Colon (tissue), 2 donors: ENCODE measurements around the gene EFS.
"Not testable (repeated sequence)": the region's sequence is repeated elsewhere in the genome, so short reads cannot be mapped to it uniquely, and the experiment has no call there.

Experiments used
- FAIRE-seq: peaks from 2 replicates; lab custom pipeline; 2012; peaks lifted over from hg19 to GRCh38; lab: Jason Lieb, UNC
- donor health status: control.
- donor health status: control.

Gene EFS

GRCh38 chr14:23365036-23365731, at the start of gene EFS:
EFS (minus strand) TSS chr14:23365172; CDS start chr14:23365025, 147 bp downstream.
- no peak for FAIRE-seq

DNA sequence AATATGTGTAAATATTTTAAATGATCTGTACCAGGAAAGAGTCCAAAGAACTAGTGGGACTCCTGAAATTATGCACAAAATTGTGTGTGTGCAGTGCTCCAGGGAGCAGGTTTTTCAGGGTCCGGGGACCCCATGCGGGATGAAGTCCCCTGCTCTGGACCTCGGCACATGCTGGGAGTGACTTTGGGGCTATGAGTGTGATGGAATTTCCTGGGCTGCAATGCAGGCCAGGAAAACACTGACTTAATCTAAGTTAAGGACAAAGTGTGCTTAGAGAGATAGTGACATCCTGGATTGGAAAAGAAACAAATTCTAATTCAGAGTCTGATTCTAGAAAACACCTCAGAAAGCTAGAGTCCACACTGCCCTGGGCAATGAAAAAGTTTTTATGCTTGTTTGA, 49.3 kb upstream of the EFS start:
- no peak for FAIRE-seq

DNA sequence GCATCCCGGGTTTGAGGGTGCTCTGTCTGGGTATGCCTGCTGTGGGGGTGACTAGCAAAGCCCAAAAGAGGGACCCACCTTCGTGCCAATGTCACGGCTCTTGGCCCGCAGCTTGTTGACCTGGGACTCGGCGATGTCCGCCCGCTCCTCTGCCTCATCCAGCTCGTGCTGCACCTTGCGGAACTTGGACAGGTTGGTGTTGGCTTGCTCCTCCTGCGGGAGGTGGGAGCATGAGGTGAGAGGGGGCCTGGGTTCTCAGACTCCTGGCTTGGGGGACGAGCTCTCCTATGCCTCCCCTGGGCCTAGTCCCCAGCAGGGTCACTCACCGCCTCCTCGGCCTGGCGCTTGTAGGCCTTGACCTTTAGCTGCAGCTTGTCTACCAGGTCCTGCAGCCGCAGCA, 48.7 kb upstream of the EFS start:
- no peak for FAIRE-seq

- no peak for FAIRE-seq
Observed at GRCh38 chr14:23411563-23412525, 46.9 kb upstream of the EFS start.

DNA sequence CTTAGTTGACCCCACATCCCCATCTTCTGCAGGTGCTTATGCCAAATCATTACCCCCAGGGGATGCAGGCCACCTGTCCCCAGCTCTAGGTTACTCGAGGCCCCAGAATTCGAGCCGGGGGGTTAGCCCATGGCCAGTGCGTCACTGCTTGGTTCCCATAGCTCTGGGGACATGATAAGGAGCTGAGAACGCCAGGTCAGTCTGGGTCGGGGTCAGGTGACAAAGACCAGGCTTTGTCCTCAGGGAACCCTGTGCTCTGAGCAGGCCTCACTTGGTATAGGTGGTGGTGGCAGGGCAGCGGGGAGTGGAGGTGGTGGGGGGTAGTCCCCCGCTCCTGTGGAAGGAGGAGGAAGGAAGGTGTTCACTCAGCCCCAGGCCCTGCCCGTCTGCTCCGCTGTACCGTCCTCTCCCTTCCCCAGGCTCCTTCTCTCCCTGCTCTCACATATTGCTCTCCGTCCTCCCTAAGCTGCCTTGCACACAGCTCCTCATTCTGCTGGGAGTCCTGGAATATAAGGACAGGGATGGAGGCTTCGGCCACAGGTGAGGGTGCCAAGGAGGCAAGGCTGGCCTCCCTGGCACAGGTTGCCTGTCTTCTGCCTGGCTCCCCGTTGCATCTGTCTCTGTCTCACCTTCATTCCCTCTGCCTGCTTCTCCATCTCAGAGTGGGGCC, 45.1 kb upstream of the EFS start:
- no peak for FAIRE-seq

DNA sequence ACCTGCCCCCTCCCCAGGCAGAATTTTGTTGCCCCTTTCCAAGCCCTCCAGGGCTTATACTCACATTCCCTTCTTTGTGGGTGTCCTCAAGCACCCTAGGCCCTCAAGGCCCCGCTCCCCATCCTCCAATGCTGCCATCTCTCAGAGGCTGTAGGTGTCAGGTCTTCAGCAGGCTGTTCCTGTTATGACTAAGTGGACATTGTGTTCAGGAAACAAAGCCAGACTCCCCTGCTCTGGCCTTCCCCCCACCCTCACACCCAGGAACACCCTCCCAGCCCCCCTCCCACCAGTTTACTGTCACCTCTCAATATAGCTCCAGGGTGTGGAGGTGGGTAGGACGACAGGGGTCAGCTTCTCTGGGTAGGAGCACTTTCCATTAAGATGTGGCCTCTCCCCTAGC, 44.5 kb upstream of the EFS start:
- no peak for FAIRE-seq

GRCh38 chr14:23408307-23408630, 43.3 kb upstream of the EFS start:
- FAIRE-seq: no peak

- no peak for FAIRE-seq
Observed at GRCh38 chr14:23407516-23408306, 42.7 kb upstream of the EFS start, which contains the start of gene MYH6. MYH6 (minus strand) TSS chr14:23408273; CDS start chr14:23407223, 1,050 bp downstream.

- no peak for FAIRE-seq
Observed at GRCh38 chr14:23406725-23407355, 41.9 kb upstream of the EFS start.

DNA sequence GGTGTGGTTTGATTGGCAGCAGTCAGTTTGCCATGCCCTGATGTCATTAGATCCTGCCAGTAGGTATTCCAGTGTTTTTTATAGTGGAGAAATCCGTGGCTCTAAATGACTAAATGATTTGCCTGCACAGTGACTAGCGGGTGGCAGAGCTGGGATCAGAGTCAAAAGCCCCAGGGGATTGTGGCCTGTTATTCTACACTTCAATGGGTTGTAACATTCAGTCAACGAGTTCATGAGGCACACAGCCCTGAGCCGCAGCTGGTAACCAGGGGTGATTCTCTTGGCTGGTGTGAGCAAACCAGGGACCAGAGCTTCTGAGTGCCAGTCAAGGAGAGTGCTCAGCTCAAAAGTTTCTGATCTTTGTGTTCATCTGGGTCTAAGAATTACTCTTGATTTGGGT, 41.3 kb upstream of the EFS start:
- FAIRE-seq: no peak

GRCh38 chr14:23405516-23406025, 40.6 kb upstream of the EFS start:
- FAIRE-seq: no peak

DNA sequence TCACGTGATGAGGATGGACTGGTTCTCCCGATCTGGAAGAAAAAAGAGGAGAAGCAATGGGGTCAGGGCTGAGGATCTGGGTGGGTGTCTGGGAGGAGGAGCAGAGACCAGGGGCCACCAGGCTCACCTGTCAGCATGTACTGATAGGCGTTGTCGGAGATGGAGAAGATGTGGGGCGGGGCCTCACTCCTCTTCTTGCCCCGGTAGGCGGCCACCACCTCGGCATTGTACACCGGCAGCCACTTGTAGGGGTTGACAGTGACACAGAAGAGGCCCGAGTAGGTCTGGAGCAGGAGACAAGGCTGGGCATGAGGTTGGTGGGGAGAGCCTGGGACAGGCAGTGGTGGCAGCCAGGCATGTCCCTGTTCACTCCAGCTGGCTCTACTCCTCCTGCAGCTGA, 40.1 kb upstream of the EFS start:
- no peak for FAIRE-seq

GRCh38 chr14:23404331-23404900, 39.4 kb upstream of the EFS start:
- no peak for FAIRE-seq

DNA sequence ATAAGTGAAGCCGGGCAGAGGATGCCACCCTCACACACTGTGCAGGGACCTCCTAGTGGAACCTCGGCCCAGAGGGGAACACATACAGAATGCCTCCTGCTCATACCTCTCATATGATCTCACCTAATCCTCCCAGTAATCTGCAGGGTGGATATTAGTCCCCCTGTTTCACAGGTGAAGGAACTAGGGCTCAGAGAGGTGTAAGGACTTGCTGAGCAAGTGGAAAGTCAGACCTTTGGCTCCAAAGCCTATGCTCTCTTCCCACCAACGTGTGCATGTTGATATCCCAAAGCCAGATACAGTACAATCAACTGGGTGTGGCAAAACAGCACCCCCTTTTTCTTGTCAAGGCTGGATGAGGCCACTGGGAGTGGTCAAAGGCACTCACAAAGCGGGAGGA, 38.9 kb upstream of the EFS start:
- FAIRE-seq: no peak

DNA sequence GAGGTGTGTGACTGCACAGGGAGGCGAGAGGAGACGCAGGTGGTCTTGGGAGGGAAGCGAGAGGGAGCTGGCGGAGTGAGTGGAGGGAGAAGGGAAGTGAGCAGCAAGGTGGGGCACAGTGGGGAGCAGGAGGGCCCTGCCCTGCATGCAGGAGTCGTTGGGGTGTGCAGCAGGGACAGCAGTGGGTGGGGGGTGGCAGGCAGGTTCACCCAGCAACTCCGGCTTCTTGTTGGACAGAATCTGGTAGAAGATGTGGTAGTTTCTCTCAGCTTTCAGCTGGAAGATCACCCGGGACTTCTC, 38.1 kb upstream of the EFS start:
- no peak for FAIRE-seq

- FAIRE-seq: no peak
Observed at GRCh38 chr14:23402296-23403138, 37.5 kb upstream of the EFS start.

DNA sequence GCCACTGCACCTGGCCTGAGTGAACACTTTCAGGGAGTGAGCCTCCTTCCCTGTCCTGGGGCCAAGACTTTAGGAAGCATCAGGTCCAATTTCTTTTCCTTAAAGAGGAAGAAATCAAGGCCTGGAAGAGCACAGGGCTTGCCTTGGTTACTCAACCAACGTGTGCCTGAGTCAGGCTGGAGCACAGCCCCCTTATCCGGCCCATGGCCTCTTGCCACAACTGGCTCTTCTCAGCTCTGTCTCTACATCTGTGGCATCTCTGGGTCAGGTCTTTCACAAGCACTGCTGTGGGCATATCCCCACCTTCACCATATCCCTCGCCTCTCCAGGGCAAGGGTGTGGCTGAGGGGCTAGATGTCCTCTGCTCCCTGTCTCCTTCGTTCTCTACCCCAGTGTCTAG, 36.3 kb upstream of the EFS start:
- FAIRE-seq: no peak

DNA sequence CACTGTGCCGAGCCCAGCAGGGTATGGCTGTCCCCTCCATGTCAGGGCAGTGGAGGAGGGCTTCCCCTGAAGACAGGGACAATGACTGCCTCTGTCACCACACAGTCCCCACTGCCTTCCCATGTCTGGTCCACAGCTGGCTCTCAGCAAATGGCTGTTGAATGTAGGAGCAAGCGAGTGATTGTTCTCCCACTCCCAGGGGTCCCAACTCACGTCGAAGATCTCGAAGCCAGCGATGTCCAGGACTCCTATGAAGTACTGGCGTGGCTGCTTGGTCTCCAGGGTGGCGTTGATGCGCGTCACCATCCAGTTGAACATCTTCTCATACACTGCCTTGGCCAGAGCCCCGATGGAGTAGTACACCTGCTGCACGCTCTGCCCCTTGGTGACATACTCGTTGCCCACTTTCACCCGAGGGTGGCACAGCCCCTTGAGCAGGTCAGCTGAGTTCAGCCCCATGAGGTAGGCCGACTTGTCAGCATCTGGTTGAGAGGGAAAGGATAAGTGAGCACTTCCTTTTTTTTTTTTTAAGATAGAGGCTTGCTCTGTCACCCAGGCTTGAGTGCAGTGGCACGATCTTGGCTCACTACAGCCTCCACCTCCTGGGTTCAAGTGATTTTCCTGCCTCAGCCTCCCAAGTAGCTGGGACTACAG, 35.7 kb upstream of the EFS start:
- not testable (repeated sequence) for FAIRE-seq

DNA sequence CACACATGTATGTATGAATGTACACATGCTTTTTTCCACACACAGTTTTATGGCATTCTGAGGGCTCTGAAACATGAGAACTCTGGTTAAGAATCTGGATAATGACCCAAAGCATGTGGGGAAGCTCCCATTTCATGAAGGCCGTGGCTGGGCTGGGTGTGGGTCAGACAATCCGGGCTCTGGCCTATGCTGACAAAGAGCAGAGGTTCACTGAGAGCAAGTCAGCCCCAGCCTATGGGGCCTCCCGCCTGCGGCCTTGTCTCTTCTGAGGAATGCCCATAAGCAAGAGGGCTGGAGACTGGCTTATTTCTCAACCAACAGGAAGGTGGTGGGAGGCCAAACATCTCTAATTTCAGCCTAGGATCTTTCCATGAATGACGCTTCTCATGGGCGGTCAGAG, 34.6 kb upstream of the EFS start:
- no peak for FAIRE-seq

GRCh38 chr14:23399136-23399535, 34.2 kb upstream of the EFS start:
- FAIRE-seq: no peak
